Mesenchymal stem cell (in vitro differentiated cells and primary cell): ENCODE measurements around the gene HECTD4.

Experiments
- DNase-seq: peaks from one replicate; pipeline ENCODE4 v3.0.0-alpha.2; 2013
- H2AFZ ChIP-seq: one replicate; pipeline ENCODE4 v1.6.1; 2013; ENCODE audit warnings: low read depth, mild to moderate bottlenecking, control low read depth, inconsistent platforms, low read length, moderate library complexity
- H2AK5ac ChIP-seq: 2 replicates; pipeline ENCODE4 v1.6.1; 2013; ENCODE audit warnings: low read length, moderate library complexity, mild to moderate bottlenecking, inconsistent platforms; ENCODE audit not compliant: severe bottlenecking
- H2BK120ac ChIP-seq: one replicate; pipeline ENCODE4 v1.6.1; 2013; ENCODE audit warnings: low read depth, mild to moderate bottlenecking, inconsistent platforms, low read length, moderate library complexity
- H2BK12ac ChIP-seq, 2 experiments: one replicate each; pipeline ENCODE4 v1.6.1; 2013; ENCODE audit warnings: inconsistent platforms in 2 of 2, low read length in 2 of 2, mild to moderate bottlenecking in 2 of 2, moderate library complexity in 2 of 2, control low read depth in 1 of 2
- H2BK15ac ChIP-seq: one replicate; pipeline ENCODE4 v1.6.1; 2013; ENCODE audit warnings: mild to moderate bottlenecking, low read depth, inconsistent platforms; ENCODE audit not compliant: poor library complexity, severe bottlenecking
- H2BK5ac ChIP-seq: 2 replicates; pipeline ENCODE4 v1.6.1; 2013; ENCODE audit warnings: low read depth, mild to moderate bottlenecking, low read length, control low read depth, inconsistent platforms; ENCODE audit not compliant: poor library complexity, severe bottlenecking
- H3K14ac ChIP-seq, 2 experiments: one replicate each; pipeline ENCODE4 v1.6.1; 2013; ENCODE audit warnings: inconsistent platforms in 2 of 2, low read length in 2 of 2, control low read depth in 1 of 2, mild to moderate bottlenecking in 1 of 2, moderate library complexity in 1 of 2
- H3K18ac ChIP-seq, 2 experiments: one replicate each; pipeline ENCODE4 v1.6.1; 2013; ENCODE audit warnings: inconsistent platforms in 2 of 2, low read length in 2 of 2, control low read depth in 1 of 2, low read depth in 1 of 2, mild to moderate bottlenecking in 1 of 2
- H3K23ac ChIP-seq, 2 experiments: one replicate each; pipeline ENCODE4 v1.6.1; 2013; ENCODE audit warnings: inconsistent platforms in 2 of 2, low read length in 2 of 2, mild to moderate bottlenecking in 2 of 2, moderate library complexity in 2 of 2, control low read depth in 1 of 2
- H3K27ac ChIP-seq: 2 replicates; pipeline ENCODE4 v1.5.1; 2013; ENCODE audit warnings: mild to moderate bottlenecking, moderate library complexity, low read length, control low read depth, inconsistent platforms; ENCODE audit not compliant: poor library complexity, severe bottlenecking
- H3K27me3 ChIP-seq, 2 experiments: 2 replicates each; pipeline versions ENCODE4 v1.6.1 to v1.7.0; 2013; ENCODE audit warnings: low read length in 2 of 2, mild to moderate bottlenecking in 2 of 2, moderate library complexity in 2 of 2, control low read depth in 1 of 2, inconsistent platforms in 1 of 2; ENCODE audit not compliant: control insufficient read depth in 1 of 2, insufficient read depth in 1 of 2
- H3K36me3 ChIP-seq, 2 experiments: 2 replicates each; pipeline versions ENCODE4 v1.6.1 to v1.7.0; 2013; ENCODE audit warnings: low read length in 2 of 2, control low read depth in 1 of 2, inconsistent platforms in 1 of 2, low read depth in 1 of 2, mild to moderate bottlenecking in 1 of 2; ENCODE audit not compliant: insufficient read depth in 2 of 2, control insufficient read depth in 1 of 2
- H3K4ac ChIP-seq, 2 experiments: one replicate each; pipeline ENCODE4 v1.6.1; 2013; ENCODE audit warnings: inconsistent platforms in 2 of 2, low read length in 2 of 2, mild to moderate bottlenecking in 2 of 2, moderate library complexity in 2 of 2, control low read depth in 1 of 2, low read depth in 1 of 2
- H3K4me1 ChIP-seq: 2 replicates; pipeline ENCODE4 v1.6.1; 2013; ENCODE audit warnings: low read depth, low read length, control low read depth; ENCODE audit not compliant: control insufficient read depth, insufficient read depth
- H3K4me2 ChIP-seq: 2 replicates; pipeline ENCODE4 v1.6.1; 2013; ENCODE audit warnings: low read length, mild to moderate bottlenecking, inconsistent platforms; ENCODE audit not compliant: poor library complexity, severe bottlenecking
- H3K4me3 ChIP-seq, 2 experiments: 2 replicates each; pipeline versions ENCODE4 v1.5.1 to v1.7.0; 2013; ENCODE audit warnings: low read length in 2 of 2, mild to moderate bottlenecking in 2 of 2, control low read depth in 1 of 2, low read depth in 1 of 2; ENCODE audit not compliant: insufficient read depth in 1 of 2
- H3K79me1 ChIP-seq: replicated peaks from 2 replicates; pipeline ENCODE4 v1.6.1; 2013; ENCODE audit warnings: mild to moderate bottlenecking, control low read depth, low read length, inconsistent platforms; ENCODE audit not compliant: poor library complexity, severe bottlenecking
- H3K9ac ChIP-seq: 2 replicates; pipeline ENCODE4 v1.7.0; 2013; ENCODE audit warnings: mild to moderate bottlenecking, low read length, moderate library complexity
- H3K9me3 ChIP-seq: 2 replicates; pipeline ENCODE4 v1.7.0; 2013; ENCODE audit warnings: mild to moderate bottlenecking, low read length; ENCODE audit not compliant: control insufficient read depth
- H4K8ac ChIP-seq: one replicate; pipeline ENCODE4 v1.6.1; 2013; ENCODE audit warnings: inconsistent platforms, mild to moderate bottlenecking, low read length, moderate library complexity
- H4K91ac ChIP-seq: one replicate; pipeline ENCODE4 v1.6.1; 2013; ENCODE audit warnings: mild to moderate bottlenecking, low read length, inconsistent platforms
- WGBS: methylation state at CpG from one replicate; pipeline ENCODE4 v1.1.7; 2013; ENCODE audit warnings: mixed read lengths; 5-methylcytosine and 5-hydroxymethylcytosine counted together

HECTD4 gene

DNA sequence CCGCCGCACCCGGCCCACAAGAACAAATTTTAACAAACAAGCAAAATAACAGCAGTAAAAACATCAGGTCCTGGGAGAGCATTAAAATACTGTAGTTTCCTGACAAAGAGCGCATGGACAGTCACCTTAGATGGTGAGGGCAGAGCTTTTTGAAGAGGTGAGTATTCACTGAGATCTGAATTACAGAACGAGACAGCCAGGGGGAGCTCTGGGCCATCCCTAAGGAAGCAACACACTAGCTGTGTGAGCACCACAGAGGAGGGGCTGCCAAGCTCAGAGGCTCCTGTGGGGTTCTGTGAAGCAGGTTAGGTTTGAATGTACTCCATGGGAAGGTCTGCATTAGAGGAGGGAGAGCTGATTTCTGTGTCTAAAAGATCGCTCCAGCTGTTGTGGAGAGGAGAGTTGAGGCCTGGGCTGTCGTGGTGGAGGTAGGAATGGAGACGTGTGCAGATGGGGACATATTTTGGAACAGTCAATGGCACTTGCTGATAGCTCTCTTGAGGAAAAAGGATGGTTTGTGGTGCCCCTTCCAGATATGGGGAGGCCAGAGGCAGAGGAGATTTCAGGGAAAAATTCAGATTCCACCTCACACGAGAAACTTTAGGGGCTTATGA, 184.0 kb downstream of the HECTD4 start:
- Histone ChIP-seq H3K23ac (no peak overlapping the region), H2BK15ac (no peak overlapping the region), H2BK12ac (no peak overlapping the region), H2BK5ac (no peak overlapping the region), H2AFZ (no peak overlapping the region), H3K36me3 (peaks cover 48 to 86% of the 10 kb centered on the region in 2 experiments), H4K91ac (no peak overlapping the region), H3K18ac (no peak overlapping the region), H4K8ac (no peak overlapping the region), H3K14ac (no peak overlapping the region), H3K27me3 (no peaks in the 10 kb centered on the region), H2BK120ac (no peak overlapping the region), H3K27ac (no peak overlapping the region), H3K4me3 (no peak overlapping the region), H3K9me3 (no peaks in the 10 kb centered on the region), H3K4ac (no peak overlapping the region), H3K9ac (no peak overlapping the region), H3K79me1 (no peaks in the 10 kb centered on the region), H3K4me1 (no peaks in the 10 kb centered on the region), H3K4me2 (no peak overlapping the region), H2AK5ac (no peak overlapping the region)
- peak; percentile 68 for DNase-seq
- WGBS: 81% methylated on average over 8 of the region's 9 CpGs

DNA sequence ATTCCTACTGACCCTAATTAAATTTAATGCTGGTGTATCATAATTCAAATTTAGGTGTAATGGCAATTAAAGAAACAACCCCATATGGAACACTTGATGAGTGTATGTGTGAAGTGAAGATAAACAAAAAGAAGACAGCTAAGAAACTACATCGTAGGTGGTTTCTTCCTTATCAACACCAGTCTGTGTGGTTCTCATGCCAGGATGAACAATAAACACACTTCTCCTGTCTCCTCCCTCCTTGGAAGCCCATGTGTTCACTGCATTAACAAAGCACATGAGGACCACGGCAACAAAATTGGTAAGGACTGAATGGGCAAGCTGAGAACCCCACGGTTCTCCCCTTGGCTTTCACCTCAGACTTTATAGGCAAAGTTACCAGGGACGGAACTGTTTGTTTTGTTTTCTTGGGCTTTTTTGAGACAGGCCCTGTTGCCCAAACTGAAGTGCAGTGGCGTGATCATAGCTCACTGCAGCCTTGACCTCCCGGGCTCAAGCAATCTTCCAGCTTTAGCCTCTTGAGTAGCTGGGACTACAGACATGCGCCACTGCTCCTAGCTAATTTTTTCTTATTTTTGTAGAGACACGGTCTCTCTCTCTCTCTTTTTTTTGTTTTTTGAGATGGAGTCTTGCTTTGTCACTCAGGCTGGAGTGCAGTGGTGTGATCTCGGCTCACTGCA, 185.9 kb downstream of the HECTD4 start:
- Histone ChIP-seq H2AFZ (no peak overlapping the region), H3K4ac (no peak overlapping the region), H3K9me3 (no peaks in the 10 kb centered on the region), H3K14ac (no peak overlapping the region), H4K91ac (no peak overlapping the region), H2BK5ac (no peak overlapping the region), H3K4me2 (no peak overlapping the region), H3K36me3 (peaks cover 54 to 90% of the 10 kb centered on the region in 2 experiments), H3K79me1 (no peaks in the 10 kb centered on the region), H3K27me3 (no peaks in the 10 kb centered on the region), H3K4me1 (no peaks in the 10 kb centered on the region), H3K4me3 (no peak overlapping the region), H2BK12ac (no peak overlapping the region), H4K8ac (no peak overlapping the region), H3K27ac (no peak overlapping the region), H3K23ac (no peak overlapping the region), H2AK5ac (no peak overlapping the region), H2BK15ac (no peak overlapping the region), H2BK120ac (no peak overlapping the region), H3K9ac (no peak overlapping the region), H3K18ac (no peak overlapping the region)
- 94% methylated on average over 8 of the region's 9 CpGs for WGBS
- DNase-seq: no peak

DNA sequence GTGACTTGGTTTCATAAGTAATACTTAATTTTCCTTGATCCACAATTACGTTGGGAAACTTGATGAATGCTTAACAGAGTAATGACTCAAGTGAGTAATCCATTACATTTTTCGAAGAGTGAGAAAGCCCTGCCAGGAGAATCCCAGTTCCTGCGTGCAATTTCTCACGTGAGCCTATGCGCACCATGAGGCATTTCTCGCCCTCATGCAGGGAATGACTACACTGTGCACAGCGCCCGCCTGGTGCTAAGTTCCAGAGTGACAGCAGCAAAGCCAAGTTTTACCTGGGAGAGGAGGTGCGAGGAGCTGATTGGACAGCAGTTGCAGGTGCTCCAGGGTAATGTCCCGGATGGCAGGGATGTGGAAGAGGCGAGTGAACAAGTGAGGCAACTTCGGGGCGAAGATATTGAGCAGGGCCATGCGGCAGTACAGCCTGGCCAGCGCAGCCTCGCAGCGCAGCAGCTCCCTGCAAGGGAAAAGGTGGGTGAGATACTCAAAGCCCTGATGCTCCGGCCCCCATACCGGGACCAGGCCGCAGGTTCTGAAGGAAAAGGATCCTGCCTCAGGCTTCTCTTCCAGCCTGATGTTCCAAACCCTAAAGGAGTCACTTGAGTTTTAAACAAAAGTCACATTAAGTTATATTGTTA, 187.5 kb downstream of the HECTD4 start:
- H4K8ac ChIP-seq: no peak overlapping the region
- H3K27ac ChIP-seq: no peak overlapping the region
- no peak overlapping the region for H2BK12ac ChIP-seq
- peaks cover 52 to 92% of the 10 kb centered on the region in 2 experiments for H3K36me3 ChIP-seq
- no peaks in the 10 kb centered on the region for H3K27me3 ChIP-seq
- no peak overlapping the region for H2BK5ac ChIP-seq
- WGBS: 97% methylated on average over 20 of the region's 20 CpGs
- H2AFZ ChIP-seq: no peak overlapping the region
- H2AK5ac ChIP-seq: no peak overlapping the region
- no peaks in the 10 kb centered on the region for H3K79me1 ChIP-seq
- H2BK120ac ChIP-seq: no peak overlapping the region
- no peak overlapping the region for H3K14ac ChIP-seq
- H3K9me3 ChIP-seq: no peaks in the 10 kb centered on the region
- no peak overlapping the region for H3K4ac ChIP-seq
- no peak overlapping the region for H3K18ac ChIP-seq
- H3K23ac ChIP-seq: no peak overlapping the region
- no peaks in the 10 kb centered on the region for H3K4me1 ChIP-seq
- DNase-seq: no peak
- no peak overlapping the region for H2BK15ac ChIP-seq
- no peak overlapping the region for H3K9ac ChIP-seq
- H3K4me2 ChIP-seq: no peak overlapping the region
- no peak overlapping the region for H4K91ac ChIP-seq
- no peak overlapping the region for H3K4me3 ChIP-seq

DNA sequence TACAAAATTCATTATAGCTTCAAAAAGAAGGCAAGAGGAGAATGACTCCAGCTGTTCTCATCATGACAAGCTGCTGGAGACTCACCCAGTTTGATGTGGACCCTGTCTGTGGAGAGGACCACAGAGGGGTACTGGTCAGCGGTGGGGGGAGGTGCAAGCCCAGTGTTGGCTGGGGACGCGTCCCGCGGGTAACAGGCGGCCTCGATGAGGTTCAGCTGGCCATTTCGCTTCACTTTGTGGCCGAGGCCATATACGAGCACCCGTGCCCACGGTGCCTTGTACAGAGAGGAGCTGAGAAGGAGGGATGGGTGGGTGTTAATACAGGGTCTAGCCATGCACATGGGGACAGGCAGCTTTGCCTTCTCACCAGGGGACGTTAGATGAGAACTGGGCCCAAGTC, 189.8 kb downstream of the HECTD4 start:
- Histone ChIP-seq H3K27me3 (no peaks in the 10 kb centered on the region), H3K9me3 (no peaks in the 10 kb centered on the region), H2BK15ac (no peak overlapping the region), H3K79me1 (no peaks in the 10 kb centered on the region), H3K27ac (no peak overlapping the region), H3K9ac (no peak overlapping the region), H3K4me3 (no peak overlapping the region), H2BK12ac (no peak overlapping the region), H2AFZ (no peak overlapping the region), H3K4ac (no peak overlapping the region), H3K23ac (no peak overlapping the region), H3K18ac (no peak overlapping the region), H3K14ac (peak overlapping the region in 1 of 2 experiments; percentile 35), H2AK5ac (no peak overlapping the region), H3K4me2 (no peak overlapping the region), H3K36me3 (peaks cover 52 to 86% of the 10 kb centered on the region in 2 experiments), H2BK5ac (no peak overlapping the region), H4K8ac (no peak overlapping the region), H4K91ac (peak overlapping the region; percentile 62), H3K4me1 (no peaks in the 10 kb centered on the region), H2BK120ac (no peak overlapping the region)
- no peak for DNase-seq
- WGBS: 96% methylated on average over 12 of the region's 13 CpGs
